HepG2 (cell line): ENCODE results near the gene GJA3. TPM values are rescaled to one million over a fixed set of nuclear protein-coding genes. Genes with fewer than 3 reads are reported as not detected.

Experiments
- ATAC-seq: fragments of 200-7000 bp; cut with Tn5 transposase; 3 replicates; pipeline ENCODE4 v1.9.1; 2020; ENCODE audit warnings: mild to moderate bottlenecking, moderate library complexity
- BruUV-seq: library from RNA; stranded (reverse); fragments of 400-500 nt; replicated peaks from 2 replicates; lab custom pipeline; 2021; lab: Mats Ljungman, UMichigan
- CTCF ChIA-PET: fragments of 300-600 bp; formaldehyde crosslinking; extraction: SDS; loops from one replicate; lab custom pipeline; 2021; ENCODE audit warnings: low total read pairs, inconsistent platforms, low intra/inter-chr PET ratio; lab: Yijun Ruan, JAX
- POLR2A ChIA-PET: fragments of 350-600 bp; sonication (Branson Sonifier 250); formaldehyde crosslinking; loops from one replicate; lab custom pipeline; 2020; ENCODE audit warnings: antibody characterized with exemption, inconsistent platforms; lab: Yijun Ruan, JAX
- DNase-seq: peaks from one replicate; pipeline ENCODE4 v3.0.0-alpha.2; 2015; ENCODE audit warnings: low spot score
- FAIRE-seq: peaks from 3 replicates; lab custom pipeline; 2011; peaks lifted over from hg19 to GRCh38; lab: Jason Lieb, UNC
- H2AFZ ChIP-seq: one replicate; pipeline ENCODE4 v1.6.1; 2011; ENCODE audit warnings: low read length, inconsistent platforms
- H3K27ac ChIP-seq: fragments of 300-600 bp; 3 replicates; pipeline ENCODE4 v1.8.0; 2011; ENCODE audit warnings: mixed run types, mild to moderate bottlenecking, mixed read lengths, low read length, inconsistent platforms; ENCODE audit not compliant: insufficient read depth; ENCODE audit errors: extremely low read length
- H3K27me3 ChIP-seq, 2 experiments: fragments of 200-600 bp in 1 of 2; 2 replicates in 1 of 2; 3 replicates in 1 of 2; pipeline versions ENCODE4 v1.6.0 to v1.8.0; 2011; ENCODE audit warnings: low read length in 2 of 2, mild to moderate bottlenecking in 2 of 2, moderate library complexity in 2 of 2, inconsistent platforms in 1 of 2; ENCODE audit not compliant: insufficient read depth in 2 of 2, control insufficient read depth in 1 of 2
- H3K36me3 ChIP-seq, 2 experiments: fragments of 200-600 bp in 1 of 2; replicated peaks in 1 of 2; 2 replicates in 1 of 2; 3 replicates in 1 of 2; pipeline versions ENCODE4 v1.5.1 to v1.8.0; 2011; ENCODE audit warnings: low read length in 2 of 2, inconsistent platforms in 1 of 2; ENCODE audit not compliant: insufficient read depth in 2 of 2, control insufficient read depth in 1 of 2
- H3K4me1 ChIP-seq: 2 replicates; pipeline ENCODE4 v1.5.1; 2012; ENCODE audit warnings: low read length, inconsistent platforms; ENCODE audit not compliant: insufficient read depth
- H3K4me2 ChIP-seq: 2 replicates; pipeline ENCODE4 v1.6.0; 2011; ENCODE audit warnings: low read depth, low read length, inconsistent platforms
- H3K4me3 ChIP-seq, 3 experiments: fragments of 200-600 bp in 1 of 3; sonication (generic), shearing (Covaris generic) in 1 of 3; replicated peaks in 1 of 3; 2 replicates each; pipeline ENCODE4 v1.5.1; 2011 to 2016; ENCODE audit warnings: low read length in 3 of 3, inconsistent platforms in 2 of 3, low read depth in 2 of 3, mild to moderate bottlenecking in 2 of 3, control low read depth in 1 of 3, mixed read lengths in 1 of 3; ENCODE audit not compliant: insufficient read depth in 1 of 3
- H3K79me2 ChIP-seq: one replicate; pipeline ENCODE4 v1.6.1; 2011; ENCODE audit warnings: low read length, inconsistent platforms; ENCODE audit not compliant: insufficient read depth
- H3K9ac ChIP-seq: 2 replicates; pipeline ENCODE4 v1.6.0; 2011; ENCODE audit warnings: mild to moderate bottlenecking, low read depth, low read length, inconsistent platforms; ENCODE audit not compliant: insufficient read depth
- H3K9me3 ChIP-seq: 2 replicates; pipeline ENCODE4 v1.5.1; 2012; ENCODE audit warnings: mild to moderate bottlenecking, low read length
- H4K20me1 ChIP-seq: 2 replicates; pipeline ENCODE4 v1.6.0; 2011; ENCODE audit warnings: inconsistent platforms, mild to moderate bottlenecking, low read length, moderate library complexity; ENCODE audit not compliant: insufficient read depth
- AKNA ChIP-seq: sonication (generic); formaldehyde crosslinking; IDR thresholded peaks from 2 replicates; pipeline ENCODE4 v1.4.0; 2020; ENCODE audit warnings: missing genetic modification reagents, borderline replicate concordance
- CTCF ChIP-seq: sonication (generic); formaldehyde crosslinking; IDR thresholded peaks from 2 replicates; pipeline ENCODE4 v1.5.0; 2020; ENCODE audit warnings: mild to moderate bottlenecking, missing genetic modification reagents, moderate library complexity
- FOXK2 ChIP-seq: fragments of 450-650 bp; IDR thresholded peaks from 2 replicates; pipeline ENCODE4 v1.6.1; 2016
- MTF2 ChIP-seq: sonication (generic); formaldehyde crosslinking; IDR thresholded peaks from 2 replicates; pipeline ENCODE4 v1.5.0; 2020; ENCODE audit warnings: missing genetic modification reagents, borderline replicate concordance
- POLR2A ChIP-seq, 2 experiments: IDR thresholded peaks; 2 replicates each; pipeline ENCODE4 v1.6.1; 2011; ENCODE audit warnings: low read depth in 2 of 2, low read length in 2 of 2, mild to moderate bottlenecking in 1 of 2, moderate library complexity in 1 of 2; ENCODE audit not compliant: insufficient read depth in 1 of 2
- SMAD9 ChIP-seq: sonication (generic); formaldehyde crosslinking; IDR thresholded peaks from 2 replicates; pipeline ENCODE4 v1.5.1; 2020; ENCODE audit warnings: mild to moderate bottlenecking, missing genetic modification reagents
- WGBS: methylation state at CpG from one replicate; pipeline ENCODE4 v1.1.6; 2017; ENCODE audit warnings: low lambda C conversion rate; 5-methylcytosine and 5-hydroxymethylcytosine counted together
- in situ Hi-C: cut with HindIII; loops from 2 replicates; pipeline ENCODE4 v1.10.0; 2017; ENCODE audit warnings: low pct_unique_long_range_greater_than_20kb; ENCODE audit not compliant: extremely low pct_ligation_motif_present
- intact Hi-C: fragments of 100-400 bp; cut with micrococcal nuclease; formaldehyde crosslinking; loops from one replicate; pipeline ENCODE4 v1.10.0; 2022; ENCODE audit not compliant: unreplicated experiment
- polyA plus RNA-seq, 8 experiments: library from polyadenylated mRNA; depleted of rRNA in 3 of 8; stranded (reverse) in 7 of 8; unstranded in 1 of 8; fragments of >200 nt; fragmentation: Illumina TruSeq in 4 of 8; extraction: Trizol in 4 of 8; gene quantifications; 2 replicates each; pipeline versions ENCODE4 v1.2.1 to v1.2.3, GENCODE V29; 2011 to 2016; ENCODE audit warnings: low read depth in 4 of 8, missing spikeins in 1 of 8, mixed read lengths in 1 of 8; ENCODE audit not compliant: insufficient read depth in 1 of 8
- total RNA-seq, 5 experiments: library from RNA; depleted of rRNA; stranded (reverse); fragments of >200 nt; fragmentation: Illumina TruSeq; extraction: Trizol; gene quantifications; 2 replicates each; pipeline ENCODE4 v1.2.3, GENCODE V29; 2016; ENCODE audit warnings: low read depth in 1 of 5

GJA3 gene
- total and polyA plus RNA-seq, 2 of the 13 experiments (the other 11 are each of a cell fraction or from before 2014, with no cell fraction given): 0.04 TPM

- in situ Hi-C loops (no loop called here), intact Hi-C loops (no loop called here)
- Histone ChIP-seq H3K27ac (no peak overlapping the region), H3K79me2 (no peaks in the 10 kb centered on the region), H3K27me3 (peaks cover 3 to 29% of the 10 kb centered on the region in 2 experiments), H3K36me3 (no peaks in the 10 kb centered on the region), H4K20me1 (no peaks in the 10 kb centered on the region), H3K4me2 (no peak overlapping the region), H2AFZ (no peak overlapping the region), H3K9me3 (no peaks in the 10 kb centered on the region)
- BruUV-seq: no TSS peak
- no peak for ATAC-seq
- 83% methylated on average over 39 of the region's 84 CpGs for WGBS
- POLR2A ChIA-PET: no interaction called here
- no peak for FAIRE-seq
- DNase-seq: no peak
- no peak for TF ChIP-seq SMAD9 (CRISPR knock-in tag)
- TF ChIP-seq CTCF (CRISPR knock-in tag): no peak
- TF ChIP-seq, all 625 proteins: peak for 0
- CTCF ChIA-PET: no interaction called here
- Histone ChIP-seq H3K9ac (no peak overlapping the region), H3K4me3 (no peak overlapping the region), H3K4me1 (peaks cover under 1% of the 10 kb centered on the region; the same call in 1 of the 2 replicates)
Measured at GRCh38 chr13:20142023-20142926, 18.6 kb downstream of the GJA3 start.

GRCh38 chr13:20141238-20142022 is 19.4 kb downstream of the GJA3 start:
- no peak overlapping the region for H2AFZ ChIP-seq
- H3K36me3 ChIP-seq: no peaks in the 10 kb centered on the region
- no peak overlapping the region for H3K4me2 ChIP-seq
- ChIA-PET POLR2A (no interaction called here), CTCF (no interaction called here)
- in situ Hi-C loops (no loop called here), intact Hi-C loops (no loop called here)
- peaks cover 0 to 30% of the 10 kb centered on the region in 2 experiments; a peak in 4 of 5 replicates for H3K27me3 ChIP-seq
- WGBS: 67% methylated on average over 12 of the region's 14 CpGs
- H3K9ac ChIP-seq: no peak overlapping the region
- DNase-seq (no peak), FAIRE-seq (no peak), ATAC-seq (no peak)
- no peaks in the 10 kb centered on the region for H3K79me2 ChIP-seq
- no peak overlapping the region for H3K27ac ChIP-seq
- H4K20me1 ChIP-seq: no peaks in the 10 kb centered on the region
- no TSS peak for BruUV-seq
- H3K4me3 ChIP-seq: no peak overlapping the region
- H3K9me3 ChIP-seq: no peaks in the 10 kb centered on the region
- peaks cover 9% of the 10 kb centered on the region for H3K4me1 ChIP-seq
- TF ChIP-seq POLR2A (IDR thresholded peaks at IDR 0.05; ENCODE audit: insufficient read depth in 1 of 2, low read depth in 2 of 2, low read length in 2 of 2) (no peak), FOXK2 (no peak), MTF2 (CRISPR knock-in tag) (no peak), AKNA (no peak)
